HG02623 (cell line): ENCODE measurements around the gene VPS50.
"Not testable (repeated sequence)": the region's sequence is repeated elsewhere in the genome, so short reads cannot be mapped to it uniquely, and the experiment has no call there.

Experiments
- ATAC-seq: cut with Tn5 transposase; IDR thresholded peaks from one replicate; pipeline ENCODE4 v1.9.1; 2021; ENCODE audit warnings: moderate library complexity; ENCODE audit not compliant: unreplicated experiment

Gene VPS50

GRCh38 chr7:93331706-93332105 is 99.5 kb downstream of the VPS50 start:
- no peak for ATAC-seq

- ATAC-seq, result no peak
Observed at GRCh38 chr7:93332172-93332571, 100.0 kb downstream of the VPS50 start.

GRCh38 chr7:93337052-93337451 is 104.9 kb downstream of the VPS50 start:
- no peak for ATAC-seq

- not testable (repeated sequence) for ATAC-seq
Observed at GRCh38 chr7:93342178-93342577, 110.0 kb downstream of the VPS50 start.

GRCh38 chr7:93350338-93350737 is 118.2 kb downstream of the VPS50 start:
- no peak for ATAC-seq

- no peak for ATAC-seq
Observed at GRCh38 chr7:93352881-93353280, 120.7 kb downstream of the VPS50 start.

- no peak for ATAC-seq
Observed at GRCh38 chr7:93354815-93355214, 122.6 kb downstream of the VPS50 start.

- no peak for ATAC-seq
Observed at GRCh38 chr7:93359520-93360198, 127.5 kb downstream of the VPS50 start.

- no peak for ATAC-seq
Observed at GRCh38 chr7:93361853-93362252, 129.7 kb downstream of the VPS50 start.

GRCh38 chr7:93364806-93365205 is 132.6 kb downstream of the VPS50 start:
- ATAC-seq, result no peak

GRCh38 chr7:93365341-93365740 is 133.2 kb downstream of the VPS50 start:
- ATAC-seq, result no peak

- no peak for ATAC-seq
Observed at GRCh38 chr7:93366816-93367215, 134.7 kb downstream of the VPS50 start.

- ATAC-seq, result no peak
Observed at GRCh38 chr7:93367254-93367653, 135.1 kb downstream of the VPS50 start.

- not testable (repeated sequence) for ATAC-seq
Observed at GRCh38 chr7:93370937-93371336, 138.8 kb downstream of the VPS50 start.

GRCh38 chr7:93373537-93373936 is 141.4 kb downstream of the VPS50 start:
- no peak for ATAC-seq

- peak; percentile 50 for ATAC-seq
Observed at GRCh38 chr7:93374345-93374940, 142.3 kb downstream of the VPS50 start.

GRCh38 chr7:93375603-93376002 is 143.4 kb downstream of the VPS50 start:
- no peak for ATAC-seq

GRCh38 chr7:93378131-93378760 is 146.1 kb downstream of the VPS50 start:
- peak; percentile 45 for ATAC-seq

GRCh38 chr7:93382362-93382761 is 150.2 kb downstream of the VPS50 start:
- no peak for ATAC-seq

GRCh38 chr7:93390660-93391059 is 158.5 kb downstream of the VPS50 start:
- no peak for ATAC-seq

- no peak for ATAC-seq
Observed at GRCh38 chr7:93392984-93393383, 160.8 kb downstream of the VPS50 start.

- ATAC-seq, result no peak
Observed at GRCh38 chr7:93399642-93400041, 167.5 kb downstream of the VPS50 start.
